HepG2 (cell line): ENCODE results near the gene ATRNL1. TPM values are rescaled to one million over a fixed set of nuclear protein-coding genes. Genes with fewer than 3 reads are reported as not detected.

Source experiments
- ATAC-seq: fragments of 200-7000 bp; cut with Tn5 transposase; 3 replicates; pipeline ENCODE4 v1.9.1; 2020; ENCODE audit warnings: mild to moderate bottlenecking, moderate library complexity
- BruUV-seq: library from RNA; stranded (reverse); fragments of 400-500 nt; replicated peaks from 2 replicates; lab custom pipeline; 2021; lab: Mats Ljungman, UMichigan
- CTCF ChIA-PET: fragments of 300-600 bp; formaldehyde crosslinking; extraction: SDS; loops from one replicate; lab custom pipeline; 2021; ENCODE audit warnings: low total read pairs, inconsistent platforms, low intra/inter-chr PET ratio; lab: Yijun Ruan, JAX
- POLR2A ChIA-PET: fragments of 350-600 bp; sonication (Branson Sonifier 250); formaldehyde crosslinking; loops from one replicate; lab custom pipeline; 2020; ENCODE audit warnings: antibody characterized with exemption, inconsistent platforms; lab: Yijun Ruan, JAX
- DNase-seq: peaks from one replicate; pipeline ENCODE4 v3.0.0-alpha.2; 2015; ENCODE audit warnings: low spot score
- FAIRE-seq: peaks from 3 replicates; lab custom pipeline; 2011; peaks lifted over from hg19 to GRCh38; lab: Jason Lieb, UNC
- H2AFZ ChIP-seq: one replicate; pipeline ENCODE4 v1.6.1; 2011; ENCODE audit warnings: low read length, inconsistent platforms
- H3K27ac ChIP-seq: fragments of 300-600 bp; 3 replicates; pipeline ENCODE4 v1.8.0; 2011; ENCODE audit warnings: mixed run types, mild to moderate bottlenecking, mixed read lengths, low read length, inconsistent platforms; ENCODE audit not compliant: insufficient read depth; ENCODE audit errors: extremely low read length
- H3K27me3 ChIP-seq, 2 experiments: fragments of 200-600 bp in 1 of 2; 2 replicates in 1 of 2; 3 replicates in 1 of 2; pipeline versions ENCODE4 v1.6.0 to v1.8.0; 2011; ENCODE audit warnings: low read length in 2 of 2, mild to moderate bottlenecking in 2 of 2, moderate library complexity in 2 of 2, inconsistent platforms in 1 of 2; ENCODE audit not compliant: insufficient read depth in 2 of 2, control insufficient read depth in 1 of 2
- H3K36me3 ChIP-seq, 2 experiments: fragments of 200-600 bp in 1 of 2; replicated peaks in 1 of 2; 2 replicates in 1 of 2; 3 replicates in 1 of 2; pipeline versions ENCODE4 v1.5.1 to v1.8.0; 2011; ENCODE audit warnings: low read length in 2 of 2, inconsistent platforms in 1 of 2; ENCODE audit not compliant: insufficient read depth in 2 of 2, control insufficient read depth in 1 of 2
- H3K4me1 ChIP-seq: 2 replicates; pipeline ENCODE4 v1.5.1; 2012; ENCODE audit warnings: low read length, inconsistent platforms; ENCODE audit not compliant: insufficient read depth
- H3K4me2 ChIP-seq: 2 replicates; pipeline ENCODE4 v1.6.0; 2011; ENCODE audit warnings: low read depth, low read length, inconsistent platforms
- H3K4me3 ChIP-seq, 3 experiments: fragments of 200-600 bp in 1 of 3; sonication (generic), shearing (Covaris generic) in 1 of 3; replicated peaks in 1 of 3; 2 replicates each; pipeline ENCODE4 v1.5.1; 2011 to 2016; ENCODE audit warnings: low read length in 3 of 3, inconsistent platforms in 2 of 3, low read depth in 2 of 3, mild to moderate bottlenecking in 2 of 3, control low read depth in 1 of 3, mixed read lengths in 1 of 3; ENCODE audit not compliant: insufficient read depth in 1 of 3
- H3K79me2 ChIP-seq: one replicate; pipeline ENCODE4 v1.6.1; 2011; ENCODE audit warnings: low read length, inconsistent platforms; ENCODE audit not compliant: insufficient read depth
- H3K9ac ChIP-seq: 2 replicates; pipeline ENCODE4 v1.6.0; 2011; ENCODE audit warnings: mild to moderate bottlenecking, low read depth, low read length, inconsistent platforms; ENCODE audit not compliant: insufficient read depth
- H3K9me3 ChIP-seq: 2 replicates; pipeline ENCODE4 v1.5.1; 2012; ENCODE audit warnings: mild to moderate bottlenecking, low read length
- H4K20me1 ChIP-seq: 2 replicates; pipeline ENCODE4 v1.6.0; 2011; ENCODE audit warnings: inconsistent platforms, mild to moderate bottlenecking, low read length, moderate library complexity; ENCODE audit not compliant: insufficient read depth
- ARID2 ChIP-seq: sonication (generic); formaldehyde crosslinking; IDR thresholded peaks from 2 replicates; pipeline ENCODE4 v1.8.1; 2022; ENCODE audit warnings: mild to moderate bottlenecking, missing genetic modification reagents, borderline replicate concordance
- HES4 ChIP-seq: sonication (generic); formaldehyde crosslinking; IDR thresholded peaks from 2 replicates; pipeline ENCODE4 v1.9.0; 2021; ENCODE audit warnings: mild to moderate bottlenecking, missing genetic modification reagents, borderline replicate concordance
- HMG20B ChIP-seq: conservative IDR thresholded peaks from 2 replicates; pipeline ENCODE4 v1.6.1; 2016; ENCODE audit warnings: missing genetic modification reagents, missing compliant biosample characterization
- KLF9 ChIP-seq: IDR thresholded peaks from 2 replicates; pipeline ENCODE4 v1.6.1; 2016; ENCODE audit warnings: low read depth
- MAFF ChIP-seq: IDR thresholded peaks from 2 replicates; pipeline ENCODE4 v1.6.1; 2011; ENCODE audit warnings: low read depth, low read length, improper control_type of control experiment
- RBM22 ChIP-seq: fragments of 200-400 bp; formaldehyde crosslinking; optimal IDR thresholded peaks from 2 replicates; pipeline ENCODE3; 2017; ENCODE audit warnings: mild to moderate bottlenecking, low read length, moderate library complexity
- RBM39 ChIP-seq: fragments of 200-400 bp; formaldehyde crosslinking; IDR thresholded peaks from one replicate; pipeline ENCODE4 v1.6.1; 2018; ENCODE audit warnings: antibody characterized with exemption, mild to moderate bottlenecking, low read depth, low read length; ENCODE audit not compliant: poor library complexity, severe bottlenecking
- SUZ12 ChIP-seq: fragments of 150-350 bp; IDR thresholded peaks from 2 replicates; pipeline ENCODE4 v1.6.1; 2014; ENCODE audit warnings: low read depth, low read length
- U2AF1 ChIP-seq: fragments of 200-400 bp; formaldehyde crosslinking; optimal IDR thresholded peaks from 2 replicates; pipeline ENCODE3; 2017; ENCODE audit warnings: mild to moderate bottlenecking, low read depth, low read length
- ZBED4 ChIP-seq: sonication (generic); formaldehyde crosslinking; IDR thresholded peaks from 2 replicates; pipeline ENCODE4 v1.4.0; 2020; ENCODE audit warnings: missing genetic modification reagents, borderline replicate concordance
- ZNF850 ChIP-seq: sonication (generic); formaldehyde crosslinking; conservative IDR thresholded peaks from 2 replicates; pipeline ENCODE4 v1.9.0; 2021; ENCODE audit warnings: mild to moderate bottlenecking, missing genetic modification reagents
- WGBS: methylation state at CpG from one replicate; pipeline ENCODE4 v1.1.6; 2017; ENCODE audit warnings: low lambda C conversion rate; 5-methylcytosine and 5-hydroxymethylcytosine counted together
- in situ Hi-C: cut with HindIII; loops from 2 replicates; pipeline ENCODE4 v1.10.0; 2017; ENCODE audit warnings: low pct_unique_long_range_greater_than_20kb; ENCODE audit not compliant: extremely low pct_ligation_motif_present
- intact Hi-C: fragments of 100-400 bp; cut with micrococcal nuclease; formaldehyde crosslinking; loops from one replicate; pipeline ENCODE4 v1.10.0; 2022; ENCODE audit not compliant: unreplicated experiment
- polyA plus RNA-seq, 8 experiments: library from polyadenylated mRNA; depleted of rRNA in 3 of 8; stranded (reverse) in 7 of 8; unstranded in 1 of 8; fragments of >200 nt; fragmentation: Illumina TruSeq in 4 of 8; extraction: Trizol in 4 of 8; gene quantifications; 2 replicates each; pipeline versions ENCODE4 v1.2.1 to v1.2.3, GENCODE V29; 2011 to 2016; ENCODE audit warnings: low read depth in 4 of 8, missing spikeins in 1 of 8, mixed read lengths in 1 of 8; ENCODE audit not compliant: insufficient read depth in 1 of 8
- total RNA-seq, 5 experiments: library from RNA; depleted of rRNA; stranded (reverse); fragments of >200 nt; fragmentation: Illumina TruSeq; extraction: Trizol; gene quantifications; 2 replicates each; pipeline ENCODE4 v1.2.3, GENCODE V29; 2016; ENCODE audit warnings: low read depth in 1 of 5
- TF ChIP-seq, protein P1 (sequence below): sonication (generic); formaldehyde crosslinking; IDR thresholded peaks from 2 replicates; pipeline ENCODE4 v1.4.0; 2020; ENCODE audit warnings: low read depth, mild to moderate bottlenecking, missing genetic modification reagents
- TF ChIP-seq, protein P2 (sequence below): sonication (generic); formaldehyde crosslinking; conservative IDR thresholded peaks from 2 replicates; pipeline ENCODE4 v1.4.0; 2020; ENCODE audit warnings: mild to moderate bottlenecking, missing genetic modification reagents, moderate library complexity

ATRNL1 gene
- total and polyA plus RNA-seq, 2 of the 13 experiments (the other 11 are each of a cell fraction or from before 2014, with no cell fraction given) = 0.04 TPM; not detected in 1

DNA sequence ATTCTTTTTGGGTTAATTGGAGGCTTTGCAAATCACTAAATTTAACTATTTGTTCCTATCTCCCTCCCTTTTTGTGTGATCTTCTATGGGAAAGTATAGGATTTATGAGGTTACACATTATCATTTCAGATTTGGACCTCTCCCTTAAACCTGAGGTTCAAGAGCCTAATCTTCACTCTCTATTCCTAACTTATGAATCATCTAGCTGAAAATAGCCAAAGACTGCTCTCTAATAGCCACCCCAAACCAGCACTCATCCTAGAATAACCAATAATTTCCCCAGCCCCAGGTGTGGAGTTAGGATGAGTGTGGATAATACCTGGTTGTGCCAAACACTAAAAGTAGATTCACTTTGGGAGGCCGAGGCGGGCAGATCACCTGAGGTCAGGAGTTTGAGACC is 680.7 kb downstream of the ATRNL1 start:
- no peak overlapping the region for H3K4me2 ChIP-seq
- H3K4me3 ChIP-seq = no peak overlapping the region
- no TSS peak for BruUV-seq
- H3K36me3 ChIP-seq = no peaks in the 10 kb centered on the region
- H2AFZ ChIP-seq = no peak overlapping the region
- POLR2A ChIA-PET = no interaction called here
- CTCF ChIA-PET = no interaction called here
- no peak overlapping the region for H3K27ac ChIP-seq
- no peaks in the 10 kb centered on the region for H3K79me2 ChIP-seq
- no peaks in the 10 kb centered on the region for H3K9me3 ChIP-seq
- FAIRE-seq (no peak), ATAC-seq (no peak), DNase-seq (no peak)
- in situ Hi-C loops (no loop called here), intact Hi-C loops (no loop called here)
- no peaks in the 10 kb centered on the region for H4K20me1 ChIP-seq
- no peaks in the 10 kb centered on the region for H3K27me3 ChIP-seq
- H3K4me1 ChIP-seq = no peaks in the 10 kb centered on the region
- whole genome bisulfite sequencing = 0% methylated on average over 2 of the region's 2 CpGs
- no peak overlapping the region for H3K9ac ChIP-seq
- TF ChIP-seq RBM39 = no peak
- no peak for TF ChIP-seq HMG20B (CRISPR knock-in tag)
- no peak for TF ChIP-seq ARID2 (CRISPR knock-in tag)
- no peak for TF ChIP-seq SUZ12
- TF ChIP-seq, protein P1, sequence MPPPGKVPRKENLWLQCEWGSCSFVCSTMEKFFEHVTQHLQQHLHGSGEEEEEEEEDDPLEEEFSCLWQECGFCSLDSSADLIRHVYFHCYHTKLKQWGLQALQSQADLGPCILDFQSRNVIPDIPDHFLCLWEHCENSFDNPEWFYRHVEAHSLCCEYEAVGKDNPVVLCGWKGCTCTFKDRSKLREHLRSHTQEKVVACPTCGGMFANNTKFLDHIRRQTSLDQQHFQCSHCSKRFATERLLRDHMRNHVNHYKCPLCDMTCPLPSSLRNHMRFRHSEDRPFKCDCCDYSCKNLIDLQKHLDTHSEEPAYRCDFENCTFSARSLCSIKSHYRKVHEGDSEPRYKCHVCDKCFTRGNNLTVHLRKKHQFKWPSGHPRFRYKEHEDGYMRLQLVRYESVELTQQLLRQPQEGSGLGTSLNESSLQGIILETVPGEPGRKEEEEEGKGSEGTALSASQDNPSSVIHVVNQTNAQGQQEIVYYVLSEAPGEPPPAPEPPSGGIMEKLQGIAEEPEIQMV (CRISPR knock-in tag) = no peak
- no peak for TF ChIP-seq HES4 (CRISPR knock-in tag)
- TF ChIP-seq ZBED4 = no peak
- TF ChIP-seq KLF9 = no peak
- no peak for TF ChIP-seq MAFF
- no peak for TF ChIP-seq RBM22
- TF ChIP-seq ZNF850 (CRISPR knock-in tag) = no peak
- TF ChIP-seq, protein P2, sequence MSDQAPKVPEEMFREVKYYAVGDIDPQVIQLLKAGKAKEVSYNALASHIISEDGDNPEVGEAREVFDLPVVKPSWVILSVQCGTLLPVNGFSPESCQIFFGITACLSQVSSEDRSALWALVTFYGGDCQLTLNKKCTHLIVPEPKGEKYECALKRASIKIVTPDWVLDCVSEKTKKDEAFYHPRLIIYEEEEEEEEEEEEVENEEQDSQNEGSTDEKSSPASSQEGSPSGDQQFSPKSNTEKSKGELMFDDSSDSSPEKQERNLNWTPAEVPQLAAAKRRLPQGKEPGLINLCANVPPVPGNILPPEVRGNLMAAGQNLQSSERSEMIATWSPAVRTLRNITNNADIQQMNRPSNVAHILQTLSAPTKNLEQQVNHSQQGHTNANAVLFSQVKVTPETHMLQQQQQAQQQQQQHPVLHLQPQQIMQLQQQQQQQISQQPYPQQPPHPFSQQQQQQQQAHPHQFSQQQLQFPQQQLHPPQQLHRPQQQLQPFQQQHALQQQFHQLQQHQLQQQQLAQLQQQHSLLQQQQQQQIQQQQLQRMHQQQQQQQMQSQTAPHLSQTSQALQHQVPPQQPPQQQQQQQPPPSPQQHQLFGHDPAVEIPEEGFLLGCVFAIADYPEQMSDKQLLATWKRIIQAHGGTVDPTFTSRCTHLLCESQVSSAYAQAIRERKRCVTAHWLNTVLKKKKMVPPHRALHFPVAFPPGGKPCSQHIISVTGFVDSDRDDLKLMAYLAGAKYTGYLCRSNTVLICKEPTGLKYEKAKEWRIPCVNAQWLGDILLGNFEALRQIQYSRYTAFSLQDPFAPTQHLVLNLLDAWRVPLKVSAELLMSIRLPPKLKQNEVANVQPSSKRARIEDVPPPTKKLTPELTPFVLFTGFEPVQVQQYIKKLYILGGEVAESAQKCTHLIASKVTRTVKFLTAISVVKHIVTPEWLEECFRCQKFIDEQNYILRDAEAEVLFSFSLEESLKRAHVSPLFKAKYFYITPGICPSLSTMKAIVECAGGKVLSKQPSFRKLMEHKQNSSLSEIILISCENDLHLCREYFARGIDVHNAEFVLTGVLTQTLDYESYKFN (CRISPR knock-in tag) = no peak
- no peak for TF ChIP-seq U2AF1
